Stimulated activated CD8-positive, alpha-beta memory T cell treated with anti-CD3 and anti-CD28 coated beads, Interleukin-15, amount 100 ng/mL, for 24 hours (primary cell): ENCODE measurements around the gene OLFM1.

Experiments used
- DNase-seq: peaks from one replicate; pipeline ENCODE4 v3.0.0-alpha.2; 2020; ENCODE audit warnings: low read depth

Gene OLFM1

GRCh38 chr9:135090081-135090480, 2.6 kb downstream of the OLFM1 start:
- DNase-seq, result no peak

GRCh38 chr9:135090547-135090946, 3.1 kb downstream of the OLFM1 start:
- DNase-seq, result no peak

GRCh38 chr9:135091545-135091944, 4.1 kb downstream of the OLFM1 start:
- DNase-seq, result no peak

- DNase-seq, result no peak
Measured at GRCh38 chr9:135093111-135093510, 5.6 kb downstream of the OLFM1 start.

GRCh38 chr9:135093911-135094584, 6.6 kb downstream of the OLFM1 start:
- no peak for DNase-seq

- no peak for DNase-seq
Measured at GRCh38 chr9:135095470-135096407, 8.3 kb downstream of the OLFM1 start.

GRCh38 chr9:135096408-135096895, 9.0 kb downstream of the OLFM1 start:
- no peak for DNase-seq

- DNase-seq, result no peak
Measured at GRCh38 chr9:135098400-135099105, 11.1 kb downstream of the OLFM1 start.

- DNase-seq, result no peak
Measured at GRCh38 chr9:135099574-135099973, 12.1 kb downstream of the OLFM1 start.

- DNase-seq, result no peak
Measured at GRCh38 chr9:135100241-135100681, 12.8 kb downstream of the OLFM1 start.

- no peak for DNase-seq
Measured at GRCh38 chr9:135100725-135101410, 13.4 kb downstream of the OLFM1 start.

GRCh38 chr9:135101486-135101885, 14.0 kb downstream of the OLFM1 start:
- DNase-seq, result no peak

GRCh38 chr9:135101926-135102325, 14.5 kb downstream of the OLFM1 start:
- no peak for DNase-seq

- no peak for DNase-seq
Measured at GRCh38 chr9:135102331-135102730, 14.9 kb downstream of the OLFM1 start.

- no peak for DNase-seq
Measured at GRCh38 chr9:135103001-135103446, 15.6 kb downstream of the OLFM1 start.

GRCh38 chr9:135103931-135104639, 16.6 kb downstream of the OLFM1 start:
- no peak for DNase-seq

- no peak for DNase-seq
Measured at GRCh38 chr9:135104761-135105160, 17.3 kb downstream of the OLFM1 start.

GRCh38 chr9:135105211-135105745, 17.8 kb downstream of the OLFM1 start:
- DNase-seq, result no peak

- DNase-seq, result no peak
Measured at GRCh38 chr9:135105938-135106491, 18.5 kb downstream of the OLFM1 start.

- DNase-seq, result no peak
Measured at GRCh38 chr9:135106551-135107270, 19.2 kb downstream of the OLFM1 start.
